Activated CD4-positive, alpha-beta T cell treated with anti-CD3 and anti-CD28 coated beads, Interleukin-2, amount 50 U/mL, for 1 hour (primary cell): Measurements from ENCODE around the gene SASH1.

Experiments
- DNase-seq: peaks from one replicate; pipeline ENCODE4 v3.0.0-alpha.2; 2020

SASH1 gene

DNA sequence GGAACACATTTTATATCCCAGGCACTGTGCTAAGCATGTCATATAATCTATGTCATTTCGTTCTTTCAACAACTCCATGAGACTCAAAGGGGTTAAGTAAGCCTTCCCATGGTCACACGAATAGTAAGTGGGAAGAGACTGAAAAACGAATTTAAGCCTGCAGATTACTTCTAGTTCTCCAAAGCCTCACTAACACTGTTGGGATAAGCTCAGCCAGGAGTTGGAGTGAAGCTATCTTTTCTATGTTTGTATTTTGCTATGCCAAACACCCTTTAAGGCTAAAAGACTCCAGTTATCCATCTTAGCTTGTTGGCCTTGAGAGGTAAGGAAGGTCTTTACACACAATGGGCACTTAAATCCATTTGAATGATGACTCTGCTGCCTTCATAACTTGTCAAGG is 256.1 kb downstream of the SASH1 start:
- no peak for DNase-seq

DNA sequence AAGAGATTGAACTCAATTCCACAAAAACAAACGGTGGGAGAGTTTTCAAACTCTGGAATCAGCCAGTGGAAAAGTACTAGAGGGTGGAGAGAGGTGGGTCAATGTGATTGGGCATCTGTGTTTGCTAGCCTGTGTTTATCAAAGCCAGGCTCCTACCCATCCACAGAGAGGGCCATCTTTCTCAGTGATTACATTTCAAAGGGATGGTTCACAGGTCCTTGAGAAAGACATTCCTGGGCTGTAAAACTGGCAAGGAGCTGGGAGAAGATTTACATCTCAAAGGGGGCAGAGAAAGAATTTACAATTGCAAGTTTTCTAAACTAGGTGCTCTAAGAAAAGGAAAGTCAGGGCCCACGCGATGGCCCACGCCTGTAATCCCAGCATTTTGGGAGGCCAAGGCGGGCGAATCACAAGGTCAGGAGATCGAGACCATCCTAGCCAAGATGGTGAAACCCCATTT is 257.4 kb downstream of the SASH1 start:
- DNase-seq: no peak
